OCI-LY7 (cell line): Measurements from ENCODE around the gene AMBP. TPM values are rescaled to one million over a fixed set of nuclear protein-coding genes. Genes with fewer than 3 reads are reported as not detected.

ENCODE experiments used
- BruUV-seq: library from RNA; stranded (reverse); fragments of 400-500 nt; replicated peaks from 2 replicates; lab custom pipeline; 2021; lab: Mats Ljungman, UMichigan
- CTCF ChIA-PET: fragments of 300-600 bp; sonication (Branson Sonifier 250); formaldehyde crosslinking; loops from one replicate; lab custom pipeline; 2022; ENCODE audit warnings: antibody characterized with exemption; ENCODE audit not compliant: unreplicated experiment; lab: Charles Lee
- POLR2A ChIA-PET: fragments of 300-600 bp; sonication (Branson Sonifier 250); formaldehyde crosslinking; loops from one replicate; lab custom pipeline; 2022; ENCODE audit warnings: antibody characterized with exemption; lab: Charles Lee
- DNase-seq: peaks from one replicate; pipeline ENCODE4 v3.0.0-alpha.2; 2015; ENCODE audit warnings: low spot score
- H2AFZ ChIP-seq: fragments of 200-600 bp; sonication (generic), shearing (Covaris generic); 2 replicates; pipeline ENCODE4 v1.6.1; 2014; ENCODE audit warnings: mild to moderate bottlenecking, antibody characterized with exemption, low read length, moderate library complexity
- H3K27ac ChIP-seq: fragments of 200-600 bp; sonication (generic); 2 replicates; pipeline ENCODE4 v1.5.1; 2014; ENCODE audit warnings: mixed run types, low read depth, mild to moderate bottlenecking, moderate library complexity, low read length, inconsistent platforms; ENCODE audit not compliant: poor library complexity, severe bottlenecking
- H3K36me3 ChIP-seq: fragments of 200-600 bp; sonication (generic); 2 replicates; pipeline ENCODE4 v1.6.1; 2014; ENCODE audit warnings: mild to moderate bottlenecking, antibody characterized with exemption, low read length, moderate library complexity, mixed read lengths; ENCODE audit not compliant: insufficient read depth
- H3K4me1 ChIP-seq: fragments of 200-600 bp; sonication (generic); 2 replicates; pipeline ENCODE4 v1.5.1; 2014; ENCODE audit warnings: mild to moderate bottlenecking, low read length; ENCODE audit not compliant: insufficient read depth, poor library complexity, severe bottlenecking
- H3K4me2 ChIP-seq: fragments of 200-600 bp; sonication (generic); 2 replicates; pipeline ENCODE4 v1.6.1; 2014; ENCODE audit warnings: mild to moderate bottlenecking, low read length
- H3K4me3 ChIP-seq: fragments of 200-600 bp; sonication (generic); 2 replicates; pipeline ENCODE4 v1.5.1; 2014; ENCODE audit warnings: mild to moderate bottlenecking, low read depth, low read length; ENCODE audit not compliant: poor library complexity, severe bottlenecking
- H3K79me2 ChIP-seq: fragments of 200-600 bp; sonication (generic); 2 replicates; pipeline ENCODE4 v1.6.1; 2016; ENCODE audit warnings: low read depth, mild to moderate bottlenecking, low read length, moderate library complexity, mixed read lengths; ENCODE audit not compliant: insufficient read depth
- H3K9me2 ChIP-seq: fragments of 200-600 bp; sonication (generic); 2 replicates; pipeline ENCODE4 v1.6.1; 2016; ENCODE audit warnings: mild to moderate bottlenecking, low read length, mixed read lengths; ENCODE audit not compliant: insufficient read depth
- H3K9me3 ChIP-seq: fragments of 200-600 bp; sonication (generic); 2 replicates; pipeline ENCODE4 v1.6.1; 2014; ENCODE audit warnings: mild to moderate bottlenecking, mixed run types, low read length, mixed read lengths
- H4K20me1 ChIP-seq: fragments of 200-600 bp; sonication (generic); 2 replicates; pipeline ENCODE4 v1.6.1; 2014; ENCODE audit warnings: mild to moderate bottlenecking, antibody characterized with exemption, low read length, moderate library complexity, mixed read lengths; ENCODE audit not compliant: insufficient read depth
- CTCF ChIP-seq: fragments of 200-600 bp; sonication (generic); conservative IDR thresholded peaks from 2 replicates; pipeline ENCODE4 v1.5.1; 2014; ENCODE audit warnings: mild to moderate bottlenecking, antibody characterized with exemption, low read length, moderate library complexity, mixed read lengths
- EZH2phosphoT487 ChIP-seq: fragments of 200-600 bp; sonication (generic); IDR thresholded peaks from 2 replicates; pipeline ENCODE4 v1.6.1; 2018; ENCODE audit warnings: low read depth, borderline replicate concordance, mild to moderate bottlenecking, mixed run types, antibody characterized with exemption, low read length, moderate library complexity, mixed read lengths
- intact Hi-C: fragments of 100-400 bp; cut with micrococcal nuclease; formaldehyde crosslinking; loops from one replicate; pipeline ENCODE4 v1.10.0; 2022; ENCODE audit not compliant: unreplicated experiment
- total RNA-seq, 2 experiments: library from RNA; depleted of rRNA in 1 of 2; stranded (reverse); fragments of >200 nt in 1 of 2; shearing (Covaris generic) in 1 of 2; gene quantifications; 2 replicates each; pipeline ENCODE4 v1.2.3, GENCODE V29; 2014 to 2022

The AMBP gene
- total RNA-seq, 2 experiments from 2014 or later, result not detected

DNA sequence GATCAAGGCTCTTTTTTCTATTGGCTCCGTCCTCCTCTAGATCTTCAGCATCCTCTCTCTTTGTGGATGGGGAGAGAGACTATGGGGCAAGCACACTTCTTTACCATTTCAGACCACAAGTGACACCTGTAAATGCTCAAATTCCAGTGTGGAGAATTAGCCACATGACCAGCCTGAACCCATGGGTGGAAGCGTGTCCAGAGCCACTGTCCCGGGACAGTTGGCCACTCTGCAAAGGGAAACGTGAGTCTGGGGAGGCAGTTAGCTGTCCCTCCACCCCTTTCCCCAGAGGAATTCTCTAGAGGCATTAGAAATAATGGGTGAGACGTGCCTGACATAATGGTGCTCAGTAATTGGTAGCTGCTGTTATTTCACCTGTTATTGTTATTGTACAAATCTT, 40.9 kb downstream of the AMBP start:
- intact Hi-C loops, result no loop called here
- ChIA-PET CTCF (no interaction called here), POLR2A (no interaction called here)
- H2AFZ ChIP-seq, result no peak overlapping the region
- no TSS peak for BruUV-seq
- no peak overlapping the region for H3K27ac ChIP-seq
- TF ChIP-seq EZH2phosphoT487, result no peak
- no peak for TF ChIP-seq CTCF
- H3K4me3 ChIP-seq, result no peak overlapping the region
- no peaks in the 10 kb centered on the region for H3K36me3 ChIP-seq
- H3K4me1 ChIP-seq, result no peaks in the 10 kb centered on the region
- DNase-seq, result no peak
- no peaks in the 10 kb centered on the region for H3K79me2 ChIP-seq
- no peaks in the 10 kb centered on the region for H3K9me3 ChIP-seq
- no peak overlapping the region for H3K4me2 ChIP-seq
- no peaks in the 10 kb centered on the region for H3K9me2 ChIP-seq
- no peaks in the 10 kb centered on the region for H4K20me1 ChIP-seq

DNA sequence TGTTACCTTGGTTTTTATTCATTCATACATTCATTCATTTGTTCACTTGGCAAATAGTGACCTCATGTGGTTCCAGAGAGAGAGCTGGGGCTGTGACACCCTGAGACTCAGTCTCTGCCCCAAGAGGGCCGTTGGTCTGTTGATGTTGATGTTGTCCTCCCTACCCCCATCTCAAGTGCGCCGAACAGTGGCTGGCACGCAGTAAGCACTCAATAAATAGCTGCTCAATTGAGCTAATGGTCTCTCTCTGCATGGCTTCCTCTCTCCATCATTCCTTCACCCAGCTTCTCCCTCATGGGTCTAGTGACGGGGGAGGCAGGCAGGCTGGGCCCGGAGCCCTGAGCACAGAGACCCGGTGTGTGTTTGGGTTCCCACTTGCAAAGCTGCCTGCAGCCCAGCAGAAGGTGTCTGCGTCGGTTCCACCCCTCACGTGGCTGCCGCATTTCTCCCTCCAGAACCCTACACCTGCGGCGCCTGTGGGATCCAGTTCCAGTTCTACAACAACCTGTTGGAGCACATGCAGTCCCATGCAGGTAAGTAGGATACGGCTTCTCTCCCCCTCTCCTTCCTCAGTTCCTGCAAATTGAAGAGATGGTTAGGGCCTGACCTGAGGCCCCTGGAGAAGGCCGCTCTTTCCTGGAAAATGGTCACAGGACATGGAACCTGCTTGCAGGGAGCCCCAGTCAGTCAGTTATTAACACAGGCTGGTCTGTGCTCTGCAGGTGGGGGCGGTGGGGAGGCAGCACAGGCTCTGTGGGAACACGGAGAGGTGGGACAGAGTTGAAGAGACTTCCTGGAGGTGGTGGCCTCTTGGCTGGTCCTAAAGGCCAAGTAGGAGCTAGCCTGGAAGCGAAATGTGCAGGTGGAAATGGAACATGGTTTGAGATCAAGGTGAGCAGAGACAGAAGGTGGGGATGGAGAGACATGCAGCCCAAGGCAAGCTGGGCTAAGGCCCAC, 42.0 kb downstream of the AMBP start:
- no peaks in the 10 kb centered on the region for H3K9me2 ChIP-seq
- no peaks in the 10 kb centered on the region for H4K20me1 ChIP-seq
- H3K36me3 ChIP-seq, result no peaks in the 10 kb centered on the region
- no peak overlapping the region for H2AFZ ChIP-seq
- no peak for DNase-seq
- H3K9me3 ChIP-seq, result no peaks in the 10 kb centered on the region
- no peak for TF ChIP-seq EZH2phosphoT487
- TF ChIP-seq CTCF, result no peak
- H3K79me2 ChIP-seq, result no peaks in the 10 kb centered on the region
- intact Hi-C loops, result no loop called here
- CTCF ChIA-PET, result no interaction called here
- H3K4me1 ChIP-seq, result no peaks in the 10 kb centered on the region
- BruUV-seq, result no TSS peak
- no peak overlapping the region for H3K27ac ChIP-seq
- POLR2A ChIA-PET, result no interaction called here
- H3K4me3 ChIP-seq, result no peak overlapping the region
- no peak overlapping the region for H3K4me2 ChIP-seq
